ENCODE results near the gene BBOF1. TPM values are rescaled to one million over a fixed set of nuclear protein-coding genes. Genes with fewer than 3 reads are reported as not detected.

Gene BBOF1
- total RNA-seq, 4 donors from 2014 or later: 14.0 to 22.0 (median 15.0) TPM

DNA sequence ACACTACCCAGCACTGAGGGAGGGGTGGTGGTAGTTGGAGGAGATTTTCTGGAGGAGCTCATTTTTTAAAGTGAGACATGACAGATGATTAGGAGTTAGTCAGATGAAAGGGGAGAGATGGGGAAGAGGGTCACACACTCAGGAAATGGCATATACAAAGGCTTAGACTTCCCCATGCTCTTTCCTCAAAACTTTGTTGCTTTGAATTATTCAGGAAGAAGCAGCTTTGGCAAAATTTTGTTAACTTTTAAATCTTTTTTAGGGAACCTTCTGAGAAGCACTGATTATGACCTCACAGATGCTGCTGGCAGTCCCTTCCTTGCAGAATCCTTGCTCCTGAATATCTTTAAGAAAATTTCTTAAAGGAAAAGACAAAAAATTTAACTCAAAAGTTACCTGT, 45.3 kb downstream of the BBOF1 start:
- H3K9me3 ChIP-seq: no peaks in the 10 kb centered on the region
- H3K4me1 ChIP-seq: no peaks in the 10 kb centered on the region
- no peaks in the 10 kb centered on the region for H3K36me3 ChIP-seq

DNA sequence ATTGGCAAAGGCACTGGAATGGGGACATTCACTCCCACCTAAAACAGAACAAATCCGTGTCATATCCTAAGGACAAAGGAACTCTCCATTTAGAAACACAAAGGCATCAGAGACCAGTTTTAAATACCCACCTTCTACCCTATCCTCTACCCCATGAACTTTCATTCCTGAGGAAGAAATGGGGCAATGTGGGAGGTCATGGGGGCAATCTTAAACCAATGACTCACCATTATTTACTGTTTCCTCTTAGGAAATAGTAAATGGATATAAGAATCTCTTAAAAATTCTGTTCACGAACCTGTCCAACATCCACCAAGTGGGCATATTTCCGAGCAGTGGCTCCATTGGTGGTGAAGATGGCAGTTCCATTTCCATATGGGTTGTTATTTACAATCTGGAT, 45.7 kb downstream of the BBOF1 start:
- H3K9me3 ChIP-seq: no peaks in the 10 kb centered on the region
- TF ChIP-seq, protein P1, sequence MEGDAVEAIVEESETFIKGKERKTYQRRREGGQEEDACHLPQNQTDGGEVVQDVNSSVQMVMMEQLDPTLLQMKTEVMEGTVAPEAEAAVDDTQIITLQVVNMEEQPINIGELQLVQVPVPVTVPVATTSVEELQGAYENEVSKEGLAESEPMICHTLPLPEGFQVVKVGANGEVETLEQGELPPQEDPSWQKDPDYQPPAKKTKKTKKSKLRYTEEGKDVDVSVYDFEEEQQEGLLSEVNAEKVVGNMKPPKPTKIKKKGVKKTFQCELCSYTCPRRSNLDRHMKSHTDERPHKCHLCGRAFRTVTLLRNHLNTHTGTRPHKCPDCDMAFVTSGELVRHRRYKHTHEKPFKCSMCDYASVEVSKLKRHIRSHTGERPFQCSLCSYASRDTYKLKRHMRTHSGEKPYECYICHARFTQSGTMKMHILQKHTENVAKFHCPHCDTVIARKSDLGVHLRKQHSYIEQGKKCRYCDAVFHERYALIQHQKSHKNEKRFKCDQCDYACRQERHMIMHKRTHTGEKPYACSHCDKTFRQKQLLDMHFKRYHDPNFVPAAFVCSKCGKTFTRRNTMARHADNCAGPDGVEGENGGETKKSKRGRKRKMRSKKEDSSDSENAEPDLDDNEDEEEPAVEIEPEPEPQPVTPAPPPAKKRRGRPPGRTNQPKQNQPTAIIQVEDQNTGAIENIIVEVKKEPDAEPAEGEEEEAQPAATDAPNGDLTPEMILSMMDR (IDR thresholded peaks at IDR 0.05): no peak
- TF ChIP-seq POLR2A (IDR thresholded peaks at IDR 0.05): no peak
- H3K27me3 ChIP-seq: no peaks in the 10 kb centered on the region
- H3K36me3 ChIP-seq: no peaks in the 10 kb centered on the region
- H3K27ac ChIP-seq: no peak overlapping the region
- no peaks in the 10 kb centered on the region for H3K4me1 ChIP-seq
- DNase-seq: no peak
- no peak overlapping the region for H3K4me3 ChIP-seq
- intact Hi-C loops (cut with DNase I; ENCODE audit: low total_unique reads): no loop called here

More for the DNA sequence above, 45.3 kb downstream of the BBOF1 start:
- intact Hi-C loops (cut with DNase I; ENCODE audit: low total_unique reads): no loop called here
- TF ChIP-seq, protein P1 (IDR thresholded peaks at IDR 0.05): no peak
- TF ChIP-seq POLR2A (IDR thresholded peaks at IDR 0.05): no peak
- no peaks in the 10 kb centered on the region for H3K27me3 ChIP-seq
- no peak for DNase-seq
- no peak overlapping the region for H3K27ac ChIP-seq
- no peak overlapping the region for H3K4me3 ChIP-seq

DNA sequence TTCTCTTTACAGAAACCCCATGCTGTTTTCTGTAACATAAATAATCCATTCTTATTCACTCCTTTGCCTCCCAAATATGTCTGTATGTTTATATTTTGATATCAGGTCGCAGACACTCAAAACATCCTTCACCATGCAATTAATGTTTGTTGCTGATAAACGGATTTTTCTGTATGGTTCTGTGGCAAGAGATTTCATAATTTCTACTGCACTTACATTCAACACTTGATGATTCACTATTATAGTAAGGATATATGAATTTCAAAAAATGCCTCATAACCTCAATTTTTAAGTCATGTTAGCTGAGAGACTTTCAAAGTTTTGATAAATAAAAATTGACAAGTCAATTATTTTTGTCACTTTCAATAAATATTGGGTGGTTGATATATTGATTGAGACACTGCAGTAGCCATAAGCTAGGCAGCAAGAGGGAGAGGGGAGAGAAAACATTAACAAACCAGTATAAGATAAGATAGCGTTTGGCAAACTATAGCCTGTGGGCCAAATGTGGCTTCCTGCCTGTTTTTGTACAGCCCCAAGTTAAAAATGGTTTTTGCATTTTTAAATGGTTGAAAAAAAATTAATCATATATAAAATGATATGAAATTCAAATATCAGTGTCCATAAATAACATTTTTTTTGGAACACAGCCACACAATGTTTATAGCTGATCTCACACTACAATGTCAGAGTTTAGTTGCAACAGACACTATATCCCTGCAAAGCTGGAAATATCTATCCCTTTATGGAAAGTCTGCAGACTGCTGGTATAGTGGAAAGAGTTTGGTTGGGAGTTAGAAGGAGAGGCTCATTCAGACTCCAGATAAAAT, 46.8 kb downstream of the BBOF1 start:
- intact Hi-C loops (cut with DNase I; ENCODE audit: low total_unique reads): no loop called here
- no peak overlapping the region for H3K4me3 ChIP-seq
- no peaks in the 10 kb centered on the region for H3K4me1 ChIP-seq
- no peaks in the 10 kb centered on the region for H3K36me3 ChIP-seq
- no peaks in the 10 kb centered on the region for H3K9me3 ChIP-seq
- no peaks in the 10 kb centered on the region for H3K27me3 ChIP-seq
- TF ChIP-seq POLR2A (IDR thresholded peaks at IDR 0.05): no peak
- no peak for DNase-seq
- no peak overlapping the region for H3K27ac ChIP-seq

DNA sequence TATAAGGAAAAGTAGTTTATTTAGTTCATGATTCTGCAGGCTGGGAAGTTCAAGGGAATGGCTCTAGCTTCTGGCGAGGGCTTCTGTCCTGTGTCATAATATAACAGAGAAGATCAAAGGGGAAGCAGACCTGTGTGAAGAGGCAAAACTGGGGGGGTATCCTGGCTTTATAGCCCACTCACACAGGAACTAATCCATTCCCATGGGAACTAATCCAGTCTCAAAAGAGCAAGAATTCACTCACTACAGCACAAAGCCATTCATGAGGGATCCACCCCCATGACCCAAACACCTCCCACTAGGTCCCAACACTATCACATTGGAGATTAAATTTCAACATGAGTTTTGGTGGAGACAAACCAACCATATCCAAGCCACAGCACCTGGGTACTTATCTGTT, 58.3 kb downstream of the BBOF1 start:
- no peaks in the 10 kb centered on the region for H3K9me3 ChIP-seq
- H3K4me3 ChIP-seq: no peak overlapping the region
- TF ChIP-seq, protein P1 (IDR thresholded peaks at IDR 0.05): no peak
- no peak for TF ChIP-seq POLR2A (IDR thresholded peaks at IDR 0.05)
- no peak overlapping the region for H3K27ac ChIP-seq
- no peaks in the 10 kb centered on the region for H3K27me3 ChIP-seq
- no peaks in the 10 kb centered on the region for H3K36me3 ChIP-seq
- intact Hi-C loops (cut with DNase I; ENCODE audit: low total_unique reads): no loop called here
- DNase-seq: no peak
- H3K4me1 ChIP-seq: no peaks in the 10 kb centered on the region

DNA sequence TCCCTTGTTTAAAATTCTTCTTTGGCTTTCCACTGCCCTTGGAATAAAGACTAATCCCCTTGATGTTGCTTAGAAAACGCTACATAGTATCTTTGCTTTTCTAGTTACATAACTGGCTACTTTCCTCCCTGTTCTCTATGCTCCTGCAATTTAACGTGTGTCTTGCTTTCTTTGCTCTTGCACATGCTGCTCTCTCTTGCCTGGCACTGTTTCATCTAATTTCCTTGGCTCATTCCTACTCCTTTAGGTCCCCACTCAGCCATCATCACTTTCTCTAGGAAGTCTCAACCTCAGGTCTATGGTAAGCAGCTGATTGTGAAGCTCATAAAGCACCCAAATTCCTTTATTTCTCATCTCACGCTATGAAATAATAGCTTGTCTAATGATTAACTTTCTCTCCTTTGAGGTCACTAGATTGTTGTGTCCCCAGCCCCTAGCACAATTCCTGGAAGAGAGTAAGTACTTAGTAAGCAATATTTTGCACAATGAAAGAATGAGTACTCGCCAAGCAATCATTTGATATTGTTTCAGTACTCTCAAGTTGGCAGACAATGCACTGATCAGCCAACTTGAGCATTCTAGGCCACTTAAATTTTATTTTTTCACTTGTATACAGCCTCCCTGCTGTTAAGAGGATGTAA, 61.8 kb downstream of the BBOF1 start:
- peak overlapping the region in 1 of 2 donors; percentile 7 for H3K27ac ChIP-seq

More for the DNA sequence above, 61.8 kb downstream of the BBOF1 start:
- Histone ChIP-seq H3K27me3 (no peaks in the 10 kb centered on the region), H3K36me3 (no peaks in the 10 kb centered on the region), H3K4me3 (no peak overlapping the region), H3K9me3 (no peaks in the 10 kb centered on the region), H3K4me1 (peaks cover 0 to 5% of the 10 kb centered on the region in 2 donors)
- intact Hi-C loops (cut with DNase I; ENCODE audit: low total_unique reads): no loop called here
- TF ChIP-seq POLR2A (IDR thresholded peaks at IDR 0.05): no peak
- TF ChIP-seq, protein P1 (IDR thresholded peaks at IDR 0.05): no peak
- no peak for DNase-seq
